ENCODE data around the gene IBTK.

IBTK gene

GRCh38 chr6:82144007-82144851 is 103.3 kb downstream of the IBTK start:
- TF ChIP-seq CTCF (IDR thresholded peaks at IDR 0.05; ENCODE audit: low read depth, low read length, missing control alignments) = no peak
- Histone ChIP-seq H3K27ac (peak overlapping the region; percentile 90), H3K4me3 (ENCODE audit: low read depth, low read length) (peak overlapping the region; percentile 31), H3K27me3 (replicated peaks) (no peaks in the 10 kb centered on the region), H3K36me3 (replicated peaks) (no peaks in the 10 kb centered on the region)
- peak; percentile 95 for DNase-seq
- in situ Hi-C loops (cut with HindIII; ENCODE audit: low pct_ligation_motif_present, low sequenced_read_pairs) = no loop called here

GRCh38 chr6:82143041-82143481 is 104.5 kb downstream of the IBTK start:
- in situ Hi-C loops (cut with HindIII; ENCODE audit: low pct_ligation_motif_present, low sequenced_read_pairs) = no loop called here
- Histone ChIP-seq H3K27me3 (replicated peaks) (no peaks in the 10 kb centered on the region), H3K36me3 (replicated peaks) (no peaks in the 10 kb centered on the region), H3K27ac (no peak overlapping the region), H3K4me3 (ENCODE audit: low read depth, low read length) (no peak overlapping the region)
- no peak for DNase-seq
- TF ChIP-seq CTCF (IDR thresholded peaks at IDR 0.05; ENCODE audit: low read depth, low read length, missing control alignments) = no peak

GRCh38 chr6:82142524-82142923 is 105.0 kb downstream of the IBTK start:
- Histone ChIP-seq H3K27me3 (replicated peaks) (no peaks in the 10 kb centered on the region), H3K36me3 (replicated peaks) (no peaks in the 10 kb centered on the region), H3K27ac (no peak overlapping the region), H3K4me3 (ENCODE audit: low read depth, low read length) (no peak overlapping the region)
- DNase-seq = no peak
- in situ Hi-C loops (cut with HindIII; ENCODE audit: low pct_ligation_motif_present, low sequenced_read_pairs) = no loop called here
- TF ChIP-seq CTCF (IDR thresholded peaks at IDR 0.05; ENCODE audit: low read depth, low read length, missing control alignments) = no peak

GRCh38 chr6:82138075-82138791 is 109.3 kb downstream of the IBTK start:
- Histone ChIP-seq H3K27ac (no peak overlapping the region), H3K4me3 (ENCODE audit: low read depth, low read length) (no peak overlapping the region), H3K27me3 (replicated peaks) (no peaks in the 10 kb centered on the region), H3K36me3 (replicated peaks) (no peaks in the 10 kb centered on the region)
- no peak for DNase-seq
- TF ChIP-seq CTCF (IDR thresholded peaks at IDR 0.05; ENCODE audit: low read depth, low read length, missing control alignments) = no peak
- in situ Hi-C loops (cut with HindIII; ENCODE audit: low pct_ligation_motif_present, low sequenced_read_pairs) = no loop called here

- no peak overlapping the region for H3K27ac ChIP-seq
- no peaks in the 10 kb centered on the region for H3K36me3 ChIP-seq (replicated peaks)
- no peaks in the 10 kb centered on the region for H3K27me3 ChIP-seq (replicated peaks)
- no peak for TF ChIP-seq CTCF (IDR thresholded peaks at IDR 0.05; ENCODE audit: low read depth, low read length, missing control alignments)
- H3K4me3 ChIP-seq (ENCODE audit: low read depth, low read length) = no peak overlapping the region
- DNase-seq = no peak
- in situ Hi-C loops (cut with HindIII; ENCODE audit: low pct_ligation_motif_present, low sequenced_read_pairs) = no loop called here
These were observed 116.1 kb downstream of the IBTK start for GRCh38 chr6:82131441-82131840.

All from brain microvascular endothelial cell (primary cell).